ENCODE measurements around the gene DOHH. TPM values are rescaled to one million over a fixed set of nuclear protein-coding genes. Genes with fewer than 3 reads are reported as not detected.
A peak's percentile ranks its signal among the peaks of the same experiment; 100 is the strongest.

DOHH gene
- total and polyA plus RNA-seq, 2 experiments from 2014 or later: 19.0 to 34.7 TPM

GRCh38 chr19:3523361-3524077 lies 23.0 kb upstream of the DOHH start:
- peaks cover 12% of the 10 kb centered on the region for H3K36me3 Mint-ChIP-seq (ENCODE audit: low read depth)
- Histone ChIP-seq H3K27ac (ENCODE audit: low read depth) (no peak overlapping the region), H3K4me1 (ENCODE audit: insufficient read depth) (peaks cover 9% of the 10 kb centered on the region), H3K36me3 (ENCODE audit: insufficient read depth) (no peaks in the 10 kb centered on the region), H3F3A (replicated peaks; ENCODE audit: low read depth) (no peaks in the 10 kb centered on the region), H3K27me3 (ENCODE audit: insufficient read depth) (no peaks in the 10 kb centered on the region), H3K79me2 (replicated peaks; ENCODE audit: insufficient read depth) (peaks cover 18% of the 10 kb centered on the region), H3K9me2 (ENCODE audit: insufficient read depth) (no peaks in the 10 kb centered on the region), H3K4me2 (no peak overlapping the region), H2AFZ (no peak overlapping the region), H3K4me3 (no peak overlapping the region), H4K20me1 (replicated peaks; ENCODE audit: insufficient read depth) (no peaks in the 10 kb centered on the region; the same call in 1 of the 2 replicates)
- no peak for ATAC-seq
- peaks cover 18% of the 10 kb centered on the region for H3K4me1 Mint-ChIP-seq
- 0 out of 2 replicates have a peak overlapping the region, but pooled peaks have one; percentile 48 for H3K27ac Mint-ChIP-seq
- H3K9me3 Mint-ChIP-seq: no peaks in the 10 kb centered on the region; the same call in 2 of the 3 replicates
- H3K27me3 Mint-ChIP-seq (ENCODE audit: insufficient read depth, low read depth, poor library complexity): peaks cover 11% of the 10 kb centered on the region
- no peak overlapping the region for H3K4me3 Mint-ChIP-seq
- no peak for DNase-seq (ENCODE audit: low spot score)
- no peak for TF ChIP-seq REST (IDR thresholded peaks at IDR 0.05; ENCODE audit: unreplicated experiment)
- no peak for TF ChIP-seq JUNB (IDR thresholded peaks at IDR 0.05; ENCODE audit: unreplicated experiment)
- TF ChIP-seq ETS1 (IDR thresholded peaks at IDR 0.05): no peak
- no peak for TF ChIP-seq ZNF114 (CRISPR knock-in tag; IDR thresholded peaks at IDR 0.05)
- no peak for TF ChIP-seq CTCF (conservative IDR thresholded peaks at IDR 0.05; ENCODE audit: low read depth in 2 of 2)
